Measurements from ENCODE around the gene TRPV4.

DNA sequence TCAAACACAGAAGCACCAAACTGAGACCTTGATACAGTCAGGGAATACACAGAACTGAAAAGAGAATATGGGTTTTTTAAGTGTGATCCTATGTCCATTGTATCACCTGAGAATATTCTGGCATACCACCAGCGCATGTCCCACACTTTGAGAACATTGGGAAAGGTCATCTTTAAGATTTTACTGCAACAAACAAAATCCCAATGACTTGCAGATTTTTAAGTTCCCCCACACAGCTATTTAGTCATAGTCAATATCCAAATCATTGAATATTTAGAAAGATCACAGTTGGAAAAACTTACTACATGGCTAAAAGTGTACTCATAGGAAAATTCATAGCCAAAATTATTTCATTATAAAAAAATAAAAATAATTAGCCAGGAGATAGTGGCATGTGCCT, 54.5 kb downstream of the TRPV4 start:
- TF ChIP-seq POLR2AphosphoS5 (IDR thresholded peaks at IDR 0.05; ENCODE audit: borderline replicate concordance, low read depth, low read length), result no peak
- TF ChIP-seq EZH2 (IDR thresholded peaks at IDR 0.05), result no peak

Data from SK-N-MC (cell line).